NCI-H446 (cell line): ENCODE data around the gene RAB11B.
"Not testable (repeated sequence)": the region's sequence is repeated elsewhere in the genome, so short reads cannot be mapped to it uniquely, and the experiment has no call there.

Experiments used
- DNase-seq, 2 experiments: peaks; one replicate each; lab custom pipeline; 2025; lab: John Stamatoyannopoulos, UW

RAB11B gene

DNA sequence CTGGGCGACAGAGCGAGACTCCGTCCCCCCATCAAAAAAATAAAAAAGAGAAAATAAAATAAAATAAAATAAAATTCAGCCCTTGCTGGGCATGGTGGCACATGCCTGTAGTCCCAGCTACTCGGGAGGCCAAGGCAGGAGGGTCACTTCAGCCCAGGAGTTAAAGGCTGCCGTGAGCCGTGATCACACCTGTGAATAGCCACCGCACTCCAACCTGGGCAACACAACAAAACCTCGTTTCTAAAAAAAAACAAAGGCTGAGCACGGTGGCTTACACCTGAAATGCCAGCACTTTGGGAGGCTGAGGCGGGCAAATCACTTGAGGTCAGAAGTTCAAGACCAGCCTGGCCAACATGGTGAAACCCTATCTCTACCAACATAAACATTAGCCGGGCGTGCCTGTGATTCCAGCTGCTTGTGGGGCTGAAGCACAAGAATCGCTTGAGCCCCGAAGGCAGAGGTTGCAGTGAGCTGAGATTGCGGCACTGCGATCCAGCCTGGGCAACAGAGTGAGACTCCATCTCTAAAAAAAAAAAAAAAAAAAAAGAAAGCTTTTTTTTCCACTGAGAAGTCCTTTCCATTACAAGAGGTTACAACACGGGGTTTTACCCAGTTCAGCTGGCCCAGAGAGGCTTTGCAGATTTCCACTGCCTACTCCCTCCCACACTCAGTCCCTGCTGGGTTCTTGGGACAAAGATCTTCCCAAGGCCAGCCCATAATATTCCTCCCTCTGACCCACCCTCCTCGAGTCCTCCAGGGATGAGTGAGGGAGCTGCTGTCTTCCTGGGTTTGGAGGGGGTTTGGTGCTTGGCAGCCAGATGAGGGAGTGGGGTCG, 19.8 kb upstream of the RAB11B start:
- no peak for DNase-seq

DNA sequence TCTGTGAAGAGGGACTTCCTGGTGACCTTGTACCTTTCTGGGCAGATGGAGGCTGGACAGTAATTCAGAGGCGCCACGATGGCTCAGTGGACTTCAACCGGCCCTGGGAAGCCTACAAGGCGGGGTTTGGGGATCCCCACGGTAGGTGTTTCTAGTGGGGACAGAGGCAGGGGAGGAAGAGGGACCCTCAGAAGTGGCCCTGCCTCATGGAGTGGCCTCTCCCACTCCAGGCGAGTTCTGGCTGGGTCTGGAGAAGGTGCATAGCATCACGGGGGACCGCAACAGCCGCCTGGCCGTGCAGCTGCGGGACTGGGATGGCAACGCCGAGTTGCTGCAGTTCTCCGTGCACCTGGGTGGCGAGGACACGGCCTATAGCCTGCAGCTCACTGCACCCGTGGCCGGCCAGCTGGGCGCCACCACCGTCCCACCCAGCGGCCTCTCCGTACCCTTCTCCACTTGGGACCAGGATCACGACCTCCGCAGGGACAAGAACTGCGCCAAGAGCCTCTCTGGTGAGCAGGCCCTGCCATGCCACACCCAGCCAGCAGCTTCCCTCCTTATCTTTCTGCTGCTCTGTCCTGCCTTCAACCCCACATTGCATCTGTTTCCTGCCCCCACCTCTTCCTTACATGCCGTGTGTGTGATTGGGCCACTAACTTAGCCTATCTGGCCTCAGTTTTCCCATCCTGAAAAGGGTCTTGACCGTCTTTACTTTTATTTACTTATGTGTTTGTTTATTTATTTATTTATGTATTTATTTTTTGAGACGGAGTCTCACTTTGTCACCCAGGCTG, 19.0 kb upstream of the RAB11B start:
- no peak for DNase-seq

DNA sequence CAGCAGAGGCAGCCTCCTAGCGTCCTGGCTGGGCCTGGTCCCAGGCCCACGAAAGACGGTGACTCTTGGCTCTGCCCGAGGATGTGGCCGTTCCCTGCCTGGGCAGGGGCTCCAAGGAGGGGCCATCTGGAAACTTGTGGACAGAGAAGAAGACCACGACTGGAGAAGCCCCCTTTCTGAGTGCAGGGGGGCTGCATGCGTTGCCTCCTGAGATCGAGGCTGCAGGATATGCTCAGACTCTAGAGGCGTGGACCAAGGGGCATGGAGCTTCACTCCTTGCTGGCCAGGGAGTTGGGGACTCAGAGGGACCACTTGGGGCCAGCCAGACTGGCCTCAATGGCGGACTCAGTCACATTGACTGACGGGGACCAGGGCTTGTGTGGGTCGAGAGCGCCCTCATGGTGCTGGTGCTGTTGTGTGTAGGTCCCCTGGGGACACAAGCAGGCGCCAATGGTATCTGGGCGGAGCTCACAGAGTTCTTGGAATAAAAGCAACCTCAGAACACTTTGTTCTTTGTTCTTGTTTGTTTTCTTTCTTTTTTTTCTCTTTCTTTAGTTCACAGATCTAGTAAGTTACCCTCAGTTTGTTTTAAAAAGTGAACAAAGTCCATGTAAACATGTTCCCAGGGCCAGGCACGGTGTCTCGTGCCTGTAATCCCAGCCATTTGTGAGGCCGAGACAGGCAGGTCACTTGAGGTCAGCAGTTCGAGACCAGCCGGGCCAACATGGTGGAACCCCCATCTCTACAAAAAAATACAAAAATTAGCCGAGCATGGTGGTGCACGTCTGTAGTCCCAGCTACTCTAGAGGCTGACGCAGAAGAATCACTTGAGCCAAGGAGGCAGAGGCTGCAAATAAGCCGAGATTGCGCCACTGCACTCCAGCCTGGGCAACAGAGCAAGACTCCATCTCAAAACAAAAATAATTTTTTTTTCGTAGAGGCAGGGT, 16.0 kb upstream of the RAB11B start:
- no peak for DNase-seq

DNA sequence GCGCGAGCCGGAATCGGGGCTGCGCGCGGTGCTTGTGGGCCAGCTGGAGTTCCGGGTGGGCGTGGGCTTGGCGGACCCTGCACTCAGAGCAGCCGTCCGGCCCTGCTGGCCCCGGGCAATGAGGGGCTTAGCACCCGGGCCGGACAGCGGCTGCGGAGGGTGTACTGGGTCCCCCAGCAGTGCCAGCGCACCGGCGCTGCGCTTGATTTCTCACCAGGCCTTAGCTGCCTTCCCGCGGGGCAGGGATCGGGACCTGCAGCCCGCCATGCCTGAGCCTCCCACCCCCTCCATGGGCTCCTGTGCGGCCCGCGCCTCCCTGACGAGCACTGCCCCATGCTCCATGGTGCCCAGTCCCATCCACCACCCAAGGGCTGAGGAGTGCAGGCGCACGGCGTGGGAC, 14.4 kb upstream of the RAB11B start:
- DNase-seq: not testable (repeated sequence)

DNA sequence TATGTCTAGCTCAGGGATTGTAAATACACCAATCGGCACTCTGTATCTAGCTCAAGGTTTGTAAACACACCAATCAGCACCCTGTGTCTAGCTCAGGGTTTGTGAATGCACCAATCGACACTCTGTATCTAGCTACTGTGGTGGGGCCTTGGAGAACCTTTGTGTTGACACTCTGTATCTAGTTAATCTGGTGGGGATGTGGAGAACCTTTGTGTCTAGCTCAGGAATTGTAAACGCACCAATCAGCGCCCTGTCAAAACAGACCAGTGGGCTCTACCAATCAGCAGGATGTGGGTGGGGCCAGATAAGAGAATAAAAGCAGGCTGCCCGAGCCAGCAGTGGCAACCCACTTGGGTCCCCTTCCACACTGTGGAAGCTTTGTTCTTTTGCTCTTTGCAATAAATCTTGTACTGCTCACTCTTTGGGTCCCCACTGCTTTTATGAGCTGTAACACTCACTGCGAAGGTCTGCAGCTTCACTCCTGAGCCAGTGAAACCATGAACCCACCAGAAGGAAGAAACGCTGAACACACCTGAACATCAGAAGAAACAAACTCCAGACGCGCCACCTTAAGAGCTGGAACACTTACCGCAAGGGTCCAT, 13.7 kb upstream of the RAB11B start:
- not testable (repeated sequence) for DNase-seq

DNA sequence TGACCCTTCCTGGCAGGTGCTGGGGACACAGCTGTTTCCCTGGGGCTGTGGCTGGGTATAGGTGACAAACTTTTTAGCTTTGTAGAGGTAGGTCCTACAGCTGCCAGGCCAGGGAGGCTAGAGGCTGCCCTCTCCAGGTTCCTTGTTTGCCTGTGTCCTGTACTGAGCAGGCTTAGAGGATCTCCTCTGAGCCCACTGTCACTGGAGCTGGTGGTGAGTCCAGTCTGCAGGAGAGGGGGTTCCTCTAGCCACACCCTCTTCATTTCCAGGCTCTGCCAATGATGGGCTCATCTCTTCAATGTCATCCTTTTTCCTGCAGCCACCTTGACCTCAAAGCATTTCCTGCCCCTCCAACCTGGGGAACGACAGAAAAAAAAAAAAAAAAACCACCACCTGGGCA, 12.6 kb upstream of the RAB11B start:
- no peak for DNase-seq

DNA sequence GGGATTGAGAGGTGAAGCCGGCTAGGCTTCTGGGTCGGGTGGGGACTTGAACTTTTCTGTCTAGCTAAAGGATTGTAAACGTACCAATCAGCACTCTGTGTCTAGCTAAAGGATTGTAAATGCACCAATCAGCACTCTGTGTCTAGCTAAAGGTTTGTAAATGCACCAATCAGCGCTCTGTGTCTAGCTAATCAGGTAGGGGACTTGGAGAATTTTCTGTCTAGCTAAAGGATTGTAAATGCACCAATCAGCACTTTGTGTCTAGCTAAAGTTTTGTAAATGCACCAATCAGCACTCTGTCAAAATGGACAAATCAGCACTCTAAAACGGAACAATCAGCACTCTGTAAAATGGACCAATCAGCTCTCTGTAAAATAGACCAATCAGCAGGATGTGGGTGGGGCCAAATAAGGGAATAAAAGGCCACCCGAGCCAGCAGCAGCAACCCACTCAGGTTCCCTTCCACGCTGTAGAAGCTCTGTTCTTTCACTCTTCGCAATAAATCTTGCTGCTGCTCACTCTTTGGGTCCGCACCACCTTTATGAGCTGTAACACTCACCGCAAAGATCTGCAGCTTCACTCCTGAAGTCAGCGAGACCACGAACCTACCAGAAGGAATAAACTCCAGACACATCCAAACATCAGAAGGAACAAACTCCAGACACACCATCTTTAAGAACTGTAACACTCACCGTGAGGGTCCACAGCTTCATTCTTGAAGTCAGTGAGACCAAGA, 10.8 kb upstream of the RAB11B start:
- DNase-seq: not testable (repeated sequence)

DNA sequence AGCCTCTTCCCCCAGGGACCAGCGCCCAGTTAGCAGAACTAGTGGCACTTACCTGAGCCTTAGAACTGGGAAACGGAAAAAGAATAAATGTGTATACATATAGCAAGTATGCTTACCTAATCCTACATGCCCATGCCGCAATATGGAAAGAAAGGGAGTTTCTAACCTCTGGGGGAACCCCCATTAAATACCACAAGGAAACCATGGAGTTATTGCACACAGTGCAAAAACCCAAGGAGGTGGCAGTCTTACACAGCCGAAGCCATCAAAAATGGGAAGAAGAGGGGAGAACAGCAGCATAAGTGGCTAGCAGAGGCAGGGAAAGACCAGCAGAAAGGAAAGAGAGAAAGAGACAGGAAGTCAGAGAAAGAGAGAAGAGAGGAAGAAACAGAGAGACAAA, 5.6 kb upstream of the RAB11B start:
- DNase-seq: not testable (repeated sequence)

DNA sequence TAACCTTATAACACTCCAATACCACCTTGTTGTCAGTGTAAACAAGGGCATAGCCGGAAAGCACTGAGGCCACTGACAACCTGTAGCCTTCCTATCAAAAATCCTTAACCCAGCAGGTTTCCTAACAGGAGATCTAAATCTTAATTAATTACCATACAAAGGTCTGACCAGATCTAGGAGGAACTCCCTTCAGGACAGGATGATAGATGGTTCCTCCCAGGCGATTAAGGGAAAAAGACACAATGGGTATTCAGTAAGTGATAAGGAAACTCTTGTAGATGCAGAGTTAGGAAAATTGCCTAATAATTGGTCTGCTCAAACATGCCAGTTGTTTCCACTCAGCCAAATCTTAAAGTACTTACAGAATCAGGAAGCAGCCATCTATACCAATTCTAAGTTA, 5.1 kb upstream of the RAB11B start:
- DNase-seq: not testable (repeated sequence)

DNA sequence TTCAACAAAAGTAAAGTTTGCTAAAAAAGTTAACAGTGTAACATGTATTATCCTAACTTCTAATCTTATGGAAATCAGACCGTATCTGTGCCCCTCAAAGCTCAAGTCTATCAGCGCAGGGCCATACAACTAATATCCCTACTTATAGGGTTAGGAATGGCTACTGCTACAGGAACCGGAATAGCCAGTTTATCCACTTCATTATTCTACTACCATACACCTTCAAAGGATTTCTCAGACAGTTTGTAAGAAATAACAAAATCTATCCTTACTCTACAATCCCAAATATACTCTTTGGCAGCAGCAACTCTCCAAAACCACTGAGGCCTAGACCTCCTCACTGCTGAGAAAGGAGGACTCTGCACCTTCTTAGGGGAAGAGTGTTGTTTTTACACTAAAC, 4.6 kb upstream of the RAB11B start:
- not testable (repeated sequence) for DNase-seq

DNA sequence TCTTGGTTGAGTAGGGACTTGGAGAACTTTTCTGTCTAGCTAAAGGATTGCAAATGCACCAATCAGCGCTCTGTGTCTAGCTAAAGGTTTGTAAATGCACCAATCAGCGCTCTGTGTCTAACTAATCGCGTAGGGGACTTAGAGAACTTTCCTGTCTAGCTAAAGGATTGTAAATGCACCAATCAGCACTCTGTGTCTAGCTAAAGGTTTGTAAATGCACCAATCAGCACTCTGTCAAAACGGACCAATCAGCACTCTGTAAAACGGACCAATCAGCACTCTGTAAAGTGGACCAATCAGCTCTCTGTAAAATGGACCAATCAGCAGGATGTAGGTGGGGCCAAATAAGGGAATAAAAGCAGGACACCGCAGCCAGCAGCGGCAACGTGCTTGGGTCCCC, 3.7 kb upstream of the RAB11B start:
- not testable (repeated sequence) for DNase-seq

DNA sequence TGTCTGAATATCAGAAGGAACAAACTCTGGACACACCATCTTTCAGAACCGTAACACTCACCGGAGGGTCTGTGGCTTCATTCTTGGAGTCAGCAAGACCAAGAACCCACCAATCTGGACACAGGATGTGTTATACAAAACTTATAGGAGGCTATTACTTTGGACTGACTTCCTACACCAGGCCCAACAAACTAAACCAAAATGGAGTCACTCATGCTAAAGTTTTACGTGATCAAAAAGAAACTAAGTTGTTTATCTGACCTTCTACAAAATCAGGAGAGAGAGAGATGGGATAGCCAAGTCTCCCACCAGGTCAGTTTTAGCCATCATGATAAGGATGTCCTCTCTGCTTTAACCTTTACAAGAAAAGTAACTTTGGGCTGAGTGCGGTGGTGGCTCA, 3.2 kb upstream of the RAB11B start:
- DNase-seq: no peak

DNA sequence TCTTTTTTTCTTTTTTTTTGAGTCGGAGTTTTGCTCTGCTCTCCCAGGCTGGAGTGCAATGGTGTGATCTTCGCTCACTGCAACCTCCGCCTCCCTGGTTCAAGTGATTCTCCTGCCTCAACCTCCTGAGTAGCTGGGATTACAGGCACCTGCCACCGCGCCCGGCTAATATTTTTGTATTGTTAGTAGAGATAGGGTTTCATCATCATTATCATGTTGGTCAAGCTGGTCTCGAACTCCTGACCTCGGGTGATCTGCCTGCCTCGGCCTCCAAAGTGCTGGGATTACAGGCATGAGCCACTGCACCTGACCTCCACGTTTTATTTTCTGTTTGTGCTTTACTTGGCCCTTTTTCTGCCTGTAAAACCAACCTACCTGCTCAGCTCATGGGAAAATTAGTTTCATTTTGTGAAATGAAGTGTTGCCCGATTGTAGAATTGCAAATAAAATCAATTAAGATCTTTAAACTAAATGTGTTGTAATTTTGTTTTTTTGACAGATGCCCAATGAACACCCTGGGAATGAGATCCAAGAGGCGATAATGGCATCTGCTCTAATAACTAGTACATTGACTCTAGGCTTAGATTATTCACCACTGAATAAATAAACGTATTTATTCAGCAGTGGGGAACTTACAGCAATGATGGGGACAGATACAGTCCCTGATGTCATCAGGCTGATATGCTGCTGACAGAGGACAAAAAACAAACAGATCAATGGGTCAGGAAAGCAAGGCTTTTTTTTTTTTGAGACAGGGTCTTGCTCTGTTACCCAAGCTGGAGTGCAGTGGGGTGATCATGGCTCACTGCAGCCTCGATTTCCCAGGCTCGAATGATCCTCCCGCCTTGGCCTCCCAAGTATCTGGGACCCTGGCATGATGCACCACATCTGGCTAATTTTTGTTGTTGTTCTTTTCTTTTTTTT, 2.2 kb upstream of the RAB11B start:
- DNase-seq: no peak

DNA sequence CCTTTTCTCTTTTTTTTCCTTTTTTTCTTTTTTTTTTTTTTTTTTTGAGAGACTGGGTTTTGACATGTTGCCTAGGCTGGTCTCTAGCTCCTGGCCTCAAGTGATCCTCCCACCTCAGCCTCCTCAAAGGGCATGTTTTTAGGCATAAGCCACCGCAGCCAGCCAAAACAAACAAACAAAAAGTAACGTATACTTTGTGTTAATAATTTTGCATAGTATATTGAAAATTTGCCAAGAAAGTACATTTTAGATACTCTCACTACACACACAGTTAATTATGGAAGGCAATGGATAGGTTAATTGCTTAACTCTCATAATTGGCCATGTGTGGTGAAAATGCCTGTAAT, 1.6 kb upstream of the RAB11B start:
- no peak for DNase-seq

DNA sequence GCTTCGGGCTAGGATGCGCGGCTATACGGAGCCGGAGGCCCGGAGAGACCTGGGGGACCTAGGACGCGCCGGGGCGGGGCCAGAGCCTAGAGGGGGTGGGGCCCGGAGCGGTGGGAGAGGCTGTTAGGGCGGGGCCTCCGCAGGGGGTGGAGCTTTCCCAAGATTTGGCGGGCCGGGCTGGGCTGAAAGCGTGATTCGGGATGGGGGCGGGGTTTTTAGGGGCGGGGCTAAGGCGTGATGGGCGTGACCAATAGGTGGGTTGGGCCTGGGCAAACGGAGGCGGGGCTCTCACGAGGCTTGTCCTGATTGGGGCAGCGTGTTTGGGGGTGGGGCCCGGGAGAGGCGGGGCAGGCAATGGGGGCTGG, 439 bp downstream of the RAB11B start:
- DNase-seq: peak; percentile 90 to 96

DNA sequence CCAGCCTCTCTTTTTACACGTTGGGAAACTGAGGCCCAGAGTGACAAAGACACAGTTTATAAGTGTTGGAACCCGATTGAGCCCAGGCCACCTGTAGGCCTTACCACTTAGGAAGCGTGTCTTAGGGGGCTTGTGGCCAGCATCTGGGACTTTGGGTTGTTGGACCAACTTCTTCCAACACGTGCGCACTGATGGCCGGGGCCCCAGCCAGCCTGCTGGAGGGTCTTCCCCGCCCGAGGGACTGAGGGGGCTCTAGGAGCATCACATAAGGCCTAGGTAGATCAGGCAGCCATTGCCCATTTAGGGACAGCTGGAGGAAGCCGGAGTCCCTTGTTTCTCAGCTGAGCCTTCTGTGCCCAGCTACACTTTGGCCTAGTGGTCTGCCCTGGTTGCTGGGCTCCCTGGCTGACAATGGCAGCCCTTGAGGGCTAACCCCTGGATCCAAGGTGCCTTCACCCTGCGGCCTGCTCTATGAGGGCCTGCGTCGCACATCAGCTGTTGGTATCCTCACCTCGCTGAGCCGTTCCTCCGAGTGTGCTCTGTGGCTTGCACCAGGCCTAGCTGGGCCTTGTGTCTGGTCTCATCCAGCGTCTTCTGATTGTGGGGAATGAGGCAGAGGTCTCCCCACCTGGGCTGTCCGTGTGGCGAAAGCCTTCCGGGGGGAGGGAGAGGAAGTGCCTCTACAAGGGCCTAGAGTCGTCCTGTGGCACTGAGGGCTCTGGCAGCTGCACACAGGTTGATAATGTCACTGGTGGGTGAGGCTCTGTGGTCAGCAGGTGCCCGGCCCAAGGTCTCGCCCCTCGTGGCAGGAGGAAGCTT, 1.2 kb downstream of the RAB11B start:
- no peak for DNase-seq

DNA sequence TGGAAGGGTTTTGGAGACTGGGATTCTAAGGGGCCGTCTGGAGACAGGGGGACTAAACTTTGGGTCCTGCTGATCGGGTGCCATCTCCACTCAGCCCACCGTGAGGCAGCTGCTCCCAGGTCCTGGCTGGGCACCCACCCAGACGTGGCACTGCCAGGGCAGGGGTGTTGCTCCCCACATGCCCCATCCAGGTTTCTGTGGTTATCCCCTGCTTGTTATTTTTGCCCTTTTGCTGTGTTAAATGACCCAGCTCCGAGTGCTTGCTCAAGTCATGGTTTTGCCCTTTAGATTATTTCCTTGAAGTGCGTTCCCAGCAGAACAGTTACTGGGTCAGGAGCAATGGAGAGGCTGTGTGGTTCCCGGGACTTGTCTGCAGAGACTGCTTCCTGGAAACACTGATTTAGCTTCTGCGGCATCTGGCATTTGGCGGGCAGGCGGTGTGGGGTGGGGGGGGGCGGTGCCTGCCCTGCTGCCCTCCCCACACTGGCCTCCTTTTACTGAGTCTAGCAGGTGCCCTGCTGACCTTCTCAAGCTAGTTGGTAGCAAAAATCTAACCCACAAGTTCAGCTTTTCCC, 1.9 kb downstream of the RAB11B start:
- DNase-seq: no peak

DNA sequence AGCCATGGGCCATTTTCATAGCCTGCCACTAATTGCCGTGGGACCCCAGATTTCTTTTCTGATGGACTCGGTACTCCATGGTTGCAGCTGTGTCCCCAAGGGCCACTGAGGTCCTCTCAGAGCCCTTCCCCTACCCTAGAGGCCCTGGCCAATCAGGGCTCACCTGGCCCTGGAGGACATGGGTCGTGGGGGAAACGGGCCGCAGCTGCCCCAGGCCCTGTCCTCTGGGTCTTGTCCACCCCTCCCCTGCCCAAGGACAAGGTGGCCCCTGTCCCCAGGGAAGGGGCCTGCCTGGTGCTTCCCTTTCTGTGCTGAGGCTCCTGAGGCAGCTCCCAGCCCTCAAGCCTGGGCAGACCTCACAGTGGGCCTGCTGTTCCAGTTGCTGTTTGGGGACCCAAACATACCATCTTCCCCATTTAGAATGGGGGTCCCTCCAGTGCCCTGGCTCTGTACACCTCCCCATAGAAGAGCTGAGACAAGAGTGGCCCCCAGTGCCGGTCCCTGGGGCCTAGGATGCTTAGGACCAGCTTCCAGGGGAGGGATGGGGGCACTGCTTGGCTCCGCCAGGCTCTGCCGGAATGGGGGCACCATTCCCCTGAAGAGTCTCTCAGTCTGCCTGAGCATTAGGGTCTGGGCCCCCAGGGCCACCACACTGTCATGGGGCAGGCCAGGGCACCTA, 3.2 kb downstream of the RAB11B start:
- DNase-seq: no peak
